NOMO-1 (cell line): ENCODE data around the gene TFR2.

Experiments used
- DNase-seq, 2 experiments: peaks; one replicate each; lab custom pipeline; 2025; ENCODE audit not compliant: unreplicated experiment in 2 of 2; lab: John Stamatoyannopoulos, UW

TFR2 gene

GRCh38 chr7:100654908-100655831 lies 13.8 kb upstream of the TFR2 start:
- DNase-seq = no peak

- no peak for DNase-seq
These were observed 8.6 kb upstream of the TFR2 start for GRCh38 chr7:100649826-100650565.

GRCh38 chr7:100642534-100642907 lies 1.2 kb upstream of the TFR2 start:
- no peak for DNase-seq

GRCh38 chr7:100641860-100642533 lies 645 bp upstream of the TFR2 start:
- no peak for DNase-seq

- DNase-seq = no peak
These were observed 573 bp downstream of the TFR2 start for GRCh38 chr7:100640517-100641440.

- DNase-seq = no peak
These were observed 1.3 kb downstream of the TFR2 start for GRCh38 chr7:100639995-100640516.

GRCh38 chr7:100632951-100633717 lies 8.2 kb downstream of the TFR2 start:
- DNase-seq = peak; percentile 64 to 74

- no peak for DNase-seq
These were observed 11.3 kb downstream of the TFR2 start for GRCh38 chr7:100630066-100630465.

- DNase-seq = peak in 1 of 2 experiments; percentile 14
These were observed 12.1 kb downstream of the TFR2 start for GRCh38 chr7:100629117-100629716.

GRCh38 chr7:100627238-100627549 lies 14.2 kb downstream of the TFR2 start:
- DNase-seq = no peak

GRCh38 chr7:100626530-100627237 lies 14.7 kb downstream of the TFR2 start:
- DNase-seq = no peak

- DNase-seq = no peak
These were observed 15.3 kb downstream of the TFR2 start for GRCh38 chr7:100626055-100626454.

GRCh38 chr7:100623951-100624824 lies 17.2 kb downstream of the TFR2 start:
- no peak for DNase-seq

GRCh38 chr7:100621554-100621953 lies 19.8 kb downstream of the TFR2 start:
- DNase-seq = no peak

GRCh38 chr7:100620804-100621203 lies 20.5 kb downstream of the TFR2 start:
- DNase-seq = no peak

GRCh38 chr7:100620239-100620638 lies 21.1 kb downstream of the TFR2 start:
- no peak for DNase-seq

GRCh38 chr7:100614308-100614861 lies 27.0 kb downstream of the TFR2 start:
- no peak for DNase-seq
